Mammary epithelial cell (primary cell): ENCODE results near the gene FLRT3.

Source experiments
- CTCF ChIP-seq, 2 donors: IDR thresholded peaks in 1 of 2; conservative IDR thresholded peaks in 1 of 2; 2 replicates each; pipeline ENCODE4 v1.5.1; 2011 to 2012; ENCODE audit warnings: inconsistent platforms in 2 of 2, low read length in 2 of 2, mild to moderate bottlenecking in 2 of 2, control low read depth in 1 of 2, low read depth in 1 of 2; ENCODE audit not compliant: insufficient read depth in 1 of 2; ENCODE audit errors: extremely low read depth in 1 of 2
- EZH2 ChIP-seq: IDR thresholded peaks from 2 replicates; pipeline ENCODE4 v1.6.1; 2012; ENCODE audit warnings: low read length, inconsistent platforms, borderline replicate concordance

- TF ChIP-seq CTCF (conservative IDR thresholded peaks at IDR 0.05 in 1 of 2, IDR thresholded peaks at IDR 0.05 in 1 of 2; ENCODE audit: extremely low read depth in 1 of 2, insufficient read depth in 1 of 2, low read depth in 1 of 2, low read length in 2 of 2) = no peak
- no peak for TF ChIP-seq EZH2
Observed at GRCh38 chr20:14312001-14312400, 25.4 kb downstream of the FLRT3 start.
